Uterus (tissue), 4 donors: ENCODE results near the gene UBAP1L. TPM values are rescaled to one million over a fixed set of nuclear protein-coding genes. Genes with fewer than 3 reads are reported as not detected.

Experiments
- DNase-seq, 2 donors: peaks; one replicate each; pipeline ENCODE4 v3.0.0-alpha.2; 2019 to 2020
- H3K27ac ChIP-seq, 2 donors: fragments of 200-600 bp; sonication (generic); 1 replicate in 1 of 2; 2 replicates in 1 of 2; pipeline ENCODE4 v1.5.1; 2016 to 2018
- H3K27me3 ChIP-seq, 2 donors: fragments of 200-600 bp; sonication (generic); one replicate each; pipeline ENCODE4 v1.5.1; 2018 to 2019; ENCODE audit warnings: control low read depth in 1 of 2
- H3K36me3 ChIP-seq, 2 donors: fragments of 200-600 bp; sonication (generic); one replicate each; pipeline ENCODE4 v1.5.1; 2019; ENCODE audit warnings: control low read depth in 1 of 2
- H3K4me1 ChIP-seq, 2 donors: fragments of 200-600 bp; sonication (generic); one replicate each; pipeline ENCODE4 v1.5.1; 2018 to 2019; ENCODE audit warnings: control low read depth in 1 of 2
- H3K4me3 ChIP-seq, 2 donors: fragments of 200-600 bp; sonication (generic); 1 replicate in 1 of 2; 2 replicates in 1 of 2; pipeline ENCODE4 v1.5.1; 2018 to 2019; ENCODE audit warnings: mild to moderate bottlenecking in 1 of 2
- H3K9me3 ChIP-seq, 2 donors: fragments of 200-600 bp; sonication (generic); one replicate each; pipeline ENCODE4 v1.5.1; 2019; ENCODE audit warnings: control low read depth in 1 of 2
- CTCF ChIP-seq, 4 experiments: fragments of 200-600 bp in 2 of 4; fragments of 450-650 bp in 2 of 4; sonication (generic) in 2 of 4; IDR thresholded peaks; one replicate each; pipeline ENCODE4 v1.5.1; 2016 to 2019; ENCODE audit warnings: antibody characterized with exemption in 4 of 4, mild to moderate bottlenecking in 2 of 4, moderate library complexity in 1 of 4
- POLR2A ChIP-seq, 2 donors: fragments of 450-650 bp; IDR thresholded peaks; one replicate each; pipeline ENCODE4 v1.6.1; 2016; ENCODE audit warnings: antibody characterized with exemption in 2 of 2, mild to moderate bottlenecking in 1 of 2, moderate library complexity in 1 of 2
- intact Hi-C: fragments of 100-400 bp; cut with DNase I; formaldehyde crosslinking; loops from one replicate; pipeline ENCODE4 v1.15.1; 2023; ENCODE audit warnings: low total_unique reads
- total RNA-seq, 4 donors: library from RNA; depleted of rRNA in 3 of 4; stranded (reverse); fragments of >200 nt in 3 of 4; gene quantifications; one replicate each; pipeline versions ENCODE4 v1.1.0 to v1.2.4, GENCODE V29; 2014 to 2023
- donor health status: DM: yes; HTN: yes; CAD: no.

UBAP1L gene
- total RNA-seq, 4 donors from 2014 or later, result 0.77 to 16.0 (median 3.8) TPM

GRCh38 chr15:65085990-65086679, 28.9 kb downstream of the UBAP1L start:
- Histone ChIP-seq H3K27me3 (no peaks in the 10 kb centered on the region), H3K4me3 (no peak overlapping the region), H3K27ac (peak overlapping the region; percentile 94 to 96), H3K36me3 (no peaks in the 10 kb centered on the region), H3K4me1 (peaks cover 15 to 22% of the 10 kb centered on the region in 2 donors), H3K9me3 (no peaks in the 10 kb centered on the region)
- DNase-seq, result no peak
- intact Hi-C loops, result loop anchor here (10.0 kb wide), 1 partner anchor 51 kb away; no protein-coding TSS in a partner anchor
- TF ChIP-seq CTCF (IDR thresholded peaks at IDR 0.05) (peak in 3 of 4 experiments; percentile 10 to 23 (median 14)), POLR2A (IDR thresholded peaks at IDR 0.05) (no peak)

- Histone ChIP-seq H3K4me3 (no peak overlapping the region), H3K4me1 (peaks cover 15 to 22% of the 10 kb centered on the region in 2 donors), H3K9me3 (no peaks in the 10 kb centered on the region), H3K36me3 (no peaks in the 10 kb centered on the region), H3K27ac (peak overlapping the region; percentile 94 to 96), H3K27me3 (no peaks in the 10 kb centered on the region)
- DNase-seq, result no peak
- intact Hi-C loops, result loop anchor here (10.0 kb wide), 1 partner anchor 50 kb away; no protein-coding TSS in a partner anchor
- TF ChIP-seq CTCF (IDR thresholded peaks at IDR 0.05) (no peak), POLR2A (IDR thresholded peaks at IDR 0.05) (no peak)
Measured at GRCh38 chr15:65085207-65085753, 29.7 kb downstream of the UBAP1L start.

GRCh38 chr15:65084500-65085206, 30.3 kb downstream of the UBAP1L start:
- Histone ChIP-seq H3K4me1 (peaks cover 15 to 22% of the 10 kb centered on the region in 2 donors), H3K27ac (peak overlapping the region in 1 of 2 donors; percentile 96), H3K9me3 (no peaks in the 10 kb centered on the region), H3K4me3 (no peak overlapping the region), H3K36me3 (no peaks in the 10 kb centered on the region), H3K27me3 (no peaks in the 10 kb centered on the region)
- TF ChIP-seq CTCF (IDR thresholded peaks at IDR 0.05), result no peak
- TF ChIP-seq POLR2A (IDR thresholded peaks at IDR 0.05), result no peak
- DNase-seq, result no peak
- intact Hi-C loops, result loop anchor here (10.0 kb wide), 1 partner anchor 50 kb away; no protein-coding TSS in a partner anchor

- Histone ChIP-seq H3K27me3 (no peaks in the 10 kb centered on the region), H3K4me1 (peaks cover 15 to 22% of the 10 kb centered on the region in 2 donors), H3K36me3 (no peaks in the 10 kb centered on the region), H3K27ac (peak overlapping the region; percentile 72 to 74), H3K9me3 (no peaks in the 10 kb centered on the region), H3K4me3 (no peak overlapping the region)
- peak in 1 of 2 donors; percentile 56 for DNase-seq
- TF ChIP-seq CTCF (IDR thresholded peaks at IDR 0.05) (peak; percentile 34 to 64 (median 43)), POLR2A (IDR thresholded peaks at IDR 0.05) (no peak)
- intact Hi-C loops, result loop anchor here (10.0 kb wide), 1 partner anchor 48 kb away; no protein-coding TSS in a partner anchor
Measured at GRCh38 chr15:65083262-65083701, 31.7 kb downstream of the UBAP1L start.
